Left kidney (tissue), 2 donors: ENCODE measurements around the gene FASLG. TPM values are rescaled to one million over a fixed set of nuclear protein-coding genes. Genes with fewer than 3 reads are reported as not detected.
"Not testable (repeated sequence)": the region's sequence is repeated elsewhere in the genome, so short reads cannot be mapped to it uniquely, and the experiment has no call there.

Source experiments
- DNase-seq: peaks from one replicate; pipeline ENCODE4 v3.0.0-alpha.2; 2013
- polyA plus RNA-seq: library from polyadenylated mRNA; unstranded; fragments of 120-200 nt; gene quantifications from one replicate; pipeline ENCODE4 v1.2.1, GENCODE V29; 2013; ENCODE audit not compliant: insufficient read length

Gene FASLG
- polyA plus RNA-seq, 1 donor = not detected

GRCh38 chr1:172686143-172686542, 27.2 kb downstream of the FASLG start:
- no peak for DNase-seq

DNA sequence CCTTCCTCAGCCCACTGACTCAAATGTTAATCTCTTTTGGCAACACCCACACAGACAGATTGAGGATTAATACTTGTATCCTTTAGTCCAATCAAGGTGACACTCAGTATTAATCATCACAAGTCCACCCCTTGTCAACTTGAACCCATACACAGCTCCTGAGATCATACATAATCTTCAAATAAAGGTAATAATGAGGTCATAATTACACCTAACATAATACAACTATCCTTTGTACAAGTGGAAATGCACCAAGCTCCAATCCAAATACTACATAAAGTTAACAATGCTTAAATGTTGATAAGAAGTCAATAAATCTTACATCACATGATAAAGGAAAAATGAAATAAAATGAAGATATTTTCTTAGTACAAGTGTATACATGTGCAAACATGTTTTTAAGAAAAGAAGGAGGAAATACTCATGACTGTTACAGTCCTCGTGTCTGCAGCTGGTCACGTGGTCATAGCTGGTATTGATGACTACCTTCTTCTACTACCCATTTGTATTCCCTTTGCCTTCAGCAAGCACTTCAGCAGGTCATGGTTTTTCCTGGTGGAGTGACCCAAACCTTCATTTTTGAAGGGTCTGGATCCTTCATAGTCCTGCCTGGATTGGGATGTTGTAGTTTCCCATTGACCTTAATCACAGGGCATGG, 29.7 kb downstream of the FASLG start:
- DNase-seq = not testable (repeated sequence)

- DNase-seq = not testable (repeated sequence)
Measured at GRCh38 chr1:172690925-172691324, 32.0 kb downstream of the FASLG start.

- no peak for DNase-seq
Measured at GRCh38 chr1:172697534-172698002, 38.7 kb downstream of the FASLG start.

DNA sequence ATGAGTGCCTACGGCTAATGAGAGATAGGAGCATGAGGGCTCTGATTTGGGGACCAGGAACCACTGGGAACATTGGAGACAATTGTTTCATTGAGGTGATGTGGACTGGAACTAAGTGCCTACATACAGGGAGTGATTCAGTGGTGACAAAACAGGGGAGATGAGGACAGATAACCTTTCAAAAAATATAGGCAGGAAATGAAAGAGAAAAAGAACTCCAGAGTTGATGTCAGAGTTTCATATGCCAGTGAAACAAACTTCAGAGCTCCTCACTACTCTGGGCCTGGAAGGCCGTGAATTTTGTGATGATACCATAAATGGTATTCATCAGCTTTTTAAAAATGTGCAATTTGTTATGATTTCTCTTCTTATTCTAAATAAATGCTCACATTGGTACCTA, 39.3 kb downstream of the FASLG start:
- DNase-seq = no peak

- DNase-seq = no peak
Measured at GRCh38 chr1:172699111-172699510, 40.2 kb downstream of the FASLG start.

DNA sequence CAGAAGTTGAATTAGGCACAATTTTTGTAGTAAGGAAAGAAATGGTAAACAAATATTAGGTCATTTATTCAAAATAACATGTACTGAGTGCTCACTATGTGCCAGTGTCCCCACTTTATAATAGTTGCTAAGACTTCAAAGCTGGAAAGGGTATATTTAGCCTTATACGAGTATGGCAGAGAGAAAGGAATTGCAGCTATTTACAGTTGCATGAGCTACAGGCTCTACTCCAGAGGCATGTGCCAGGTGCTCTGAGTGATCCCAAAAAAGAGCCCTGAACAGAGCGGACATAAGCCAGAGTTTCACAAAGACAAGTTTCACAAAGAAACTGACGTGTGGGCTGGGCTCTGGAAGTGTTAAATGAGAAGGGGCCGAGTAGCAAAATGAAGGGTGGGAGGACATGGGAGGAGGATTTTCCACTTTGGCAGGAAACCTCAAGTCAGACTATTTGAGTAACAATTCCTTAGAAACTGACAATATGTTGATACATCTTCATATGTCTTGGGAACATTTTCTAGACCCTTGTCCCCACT, 40.9 kb downstream of the FASLG start:
- DNase-seq = no peak

GRCh38 chr1:172700556-172700955, 41.7 kb downstream of the FASLG start:
- DNase-seq = no peak

GRCh38 chr1:172704001-172704400, 45.1 kb downstream of the FASLG start:
- no peak for DNase-seq

GRCh38 chr1:172704420-172705210, 45.7 kb downstream of the FASLG start:
- DNase-seq = no peak

- DNase-seq = no peak
Measured at GRCh38 chr1:172708452-172708851, 49.5 kb downstream of the FASLG start.

DNA sequence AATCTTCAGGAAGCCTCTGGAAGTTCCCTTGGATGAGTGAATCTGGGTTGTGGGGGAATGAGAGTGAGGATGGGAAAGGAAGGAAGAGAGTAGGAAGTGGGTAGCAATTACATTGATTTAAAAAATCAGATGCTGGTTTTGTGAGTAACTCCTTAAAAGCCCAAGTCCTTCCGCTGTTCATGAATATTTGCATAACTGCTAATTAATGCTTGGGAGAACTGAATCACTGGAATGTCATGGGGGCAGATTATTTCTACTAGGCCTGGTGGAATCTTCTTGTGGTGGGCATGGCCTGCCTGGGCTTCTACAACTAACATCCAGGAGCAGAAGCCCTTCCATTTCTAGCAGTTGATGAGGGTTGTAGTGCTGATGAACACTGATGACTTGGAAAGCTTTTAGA, 52.7 kb downstream of the FASLG start:
- DNase-seq = no peak

GRCh38 chr1:172713466-172713865, 54.6 kb downstream of the FASLG start:
- no peak for DNase-seq

Other genes starting within 250 kb of the FASLG start
- gene C1orf105, start 238.4 kb upstream of the FASLG start, polyA plus RNA-seq = not detected
- 48.3 TPM for gene PIGC, start 215.0 kb upstream of the FASLG start, polyA plus RNA-seq
- gene SUCO, start 126.0 kb upstream of the FASLG start, polyA plus RNA-seq = 79.7 TPM